ENCODE results near the gene C17orf114.
A peak's percentile ranks its signal among the peaks of the same experiment; 100 is the strongest.

C17orf114 gene

GRCh38 chr17:4802228-4802627 lies at the start of gene C17orf114:
TSS of gene C17orf114 (minus strand) at chr17:4802328.
- Mint-ChIP-seq H3K36me3 (peaks cover 8% of the 10 kb centered on the region), H3K27me3 (no peaks in the 10 kb centered on the region), H3K27ac (no peak within 1 kb of the TSS), H3K4me1 (ENCODE audit: low read depth) (peaks cover 17% of the 10 kb centered on the region), H3K4me3 (no peak within 1 kb of the TSS), H3K9me3 (no peaks in the 10 kb centered on the region)
- intact Hi-C loops (cut with micrococcal nuclease), result no loop called here
- DNase-seq, result no peak
- ChIA-PET POLR2A (no interaction called here), CTCF (no interaction called here)

GRCh38 chr17:4851084-4851483 lies 49.0 kb upstream of the C17orf114 start:
- intact Hi-C loops (cut with micrococcal nuclease), result no loop called here
- Mint-ChIP-seq H3K27me3 (no peaks in the 10 kb centered on the region), H3K27ac (no peak overlapping the region), H3K4me3 (no peak overlapping the region), H3K9me3 (peaks cover 4% of the 10 kb centered on the region), H3K4me1 (ENCODE audit: low read depth) (peaks cover 29% of the 10 kb centered on the region), H3K36me3 (no peaks in the 10 kb centered on the region)
- ChIA-PET CTCF (no interaction called here), POLR2A (no interaction called here)
- no peak for DNase-seq

GRCh38 chr17:4850246-4850645 lies 48.1 kb upstream of the C17orf114 start:
- ChIA-PET POLR2A (no interaction called here), CTCF (no interaction called here)
- peaks cover 4% of the 10 kb centered on the region for H3K9me3 Mint-ChIP-seq
- H3K27me3 Mint-ChIP-seq, result no peaks in the 10 kb centered on the region
- peaks cover 30% of the 10 kb centered on the region for H3K4me1 Mint-ChIP-seq (ENCODE audit: low read depth)
- no peak overlapping the region for H3K27ac Mint-ChIP-seq
- H3K4me3 Mint-ChIP-seq, result no peak overlapping the region
- DNase-seq, result no peak
- intact Hi-C loops (cut with micrococcal nuclease), result no loop called here
- no peaks in the 10 kb centered on the region for H3K36me3 Mint-ChIP-seq

- CTCF ChIA-PET, result no interaction called here
- Mint-ChIP-seq H3K36me3 (no peaks in the 10 kb centered on the region), H3K27ac (no peak overlapping the region), H3K9me3 (peaks cover 4% of the 10 kb centered on the region), H3K4me1 (ENCODE audit: low read depth) (peaks cover 31% of the 10 kb centered on the region), H3K4me3 (no peak overlapping the region), H3K27me3 (no peaks in the 10 kb centered on the region)
- intact Hi-C loops (cut with micrococcal nuclease), result no loop called here
- POLR2A ChIA-PET, result no interaction called here
- no peak for DNase-seq
These were observed 46.9 kb upstream of the C17orf114 start for GRCh38 chr17:4849011-4849536.

GRCh38 chr17:4846635-4847390 lies 44.7 kb upstream of the C17orf114 start:
- DNase-seq, result no peak
- ChIA-PET POLR2A (no interaction called here), CTCF (no interaction called here)
- Mint-ChIP-seq H3K27ac (no peak overlapping the region), H3K36me3 (no peaks in the 10 kb centered on the region), H3K9me3 (no peaks in the 10 kb centered on the region), H3K4me1 (ENCODE audit: low read depth) (peaks cover 35% of the 10 kb centered on the region), H3K4me3 (no peak overlapping the region), H3K27me3 (no peaks in the 10 kb centered on the region)
- intact Hi-C loops (cut with micrococcal nuclease), result no loop called here

- intact Hi-C loops (cut with micrococcal nuclease), result no loop called here
- Mint-ChIP-seq H3K4me3 (no peak overlapping the region), H3K27ac (no peak overlapping the region), H3K4me1 (ENCODE audit: low read depth) (peaks cover 37% of the 10 kb centered on the region), H3K36me3 (no peaks in the 10 kb centered on the region), H3K9me3 (no peaks in the 10 kb centered on the region), H3K27me3 (no peaks in the 10 kb centered on the region)
- ChIA-PET POLR2A (no interaction called here), CTCF (no interaction called here)
- no peak for DNase-seq
These were observed 43.0 kb upstream of the C17orf114 start for GRCh38 chr17:4845118-4845517.

- no peak for DNase-seq
- no peaks in the 10 kb centered on the region for H3K27me3 Mint-ChIP-seq
- H3K36me3 Mint-ChIP-seq, result no peaks in the 10 kb centered on the region
- H3K4me1 Mint-ChIP-seq (ENCODE audit: low read depth), result peaks cover 46% of the 10 kb centered on the region
- ChIA-PET CTCF (no interaction called here), POLR2A (no interaction called here)
- intact Hi-C loops (cut with micrococcal nuclease), result no loop called here
- no peaks in the 10 kb centered on the region for H3K9me3 Mint-ChIP-seq
- no peak overlapping the region for H3K4me3 Mint-ChIP-seq
- H3K27ac Mint-ChIP-seq, result no peak overlapping the region
These were observed 41.3 kb upstream of the C17orf114 start for GRCh38 chr17:4843321-4844000.

- H3K36me3 Mint-ChIP-seq, result peaks cover 3% of the 10 kb centered on the region
- no peaks in the 10 kb centered on the region for H3K9me3 Mint-ChIP-seq
- POLR2A ChIA-PET, result no interaction called here
- CTCF ChIA-PET, result interaction anchor here (0.7 kb wide), 1 partner anchor 52 kb away, joined by 3 read pairs; no protein-coding TSS in a partner anchor
- DNase-seq, result no peak
- no peak overlapping the region for H3K4me3 Mint-ChIP-seq
- no peaks in the 10 kb centered on the region for H3K27me3 Mint-ChIP-seq
- intact Hi-C loops (cut with micrococcal nuclease), result no loop called here
- no peak overlapping the region for H3K27ac Mint-ChIP-seq
- peaks cover 47% of the 10 kb centered on the region for H3K4me1 Mint-ChIP-seq (ENCODE audit: low read depth)
These were observed 40.2 kb upstream of the C17orf114 start for GRCh38 chr17:4842376-4842775.

- ChIA-PET CTCF (no interaction called here), POLR2A (no interaction called here)
- intact Hi-C loops (cut with micrococcal nuclease), result no loop called here
- Mint-ChIP-seq H3K4me1 (ENCODE audit: low read depth) (peaks cover 54% of the 10 kb centered on the region), H3K27ac (peak overlapping the region; percentile 42), H3K27me3 (no peaks in the 10 kb centered on the region), H3K9me3 (no peaks in the 10 kb centered on the region), H3K36me3 (peaks cover 3% of the 10 kb centered on the region), H3K4me3 (no peak overlapping the region)
- DNase-seq, result peak; percentile 50
These were observed 38.7 kb upstream of the C17orf114 start for GRCh38 chr17:4840893-4841242.

- Mint-ChIP-seq H3K27me3 (no peaks in the 10 kb centered on the region), H3K9me3 (no peaks in the 10 kb centered on the region), H3K4me1 (ENCODE audit: low read depth) (peaks cover 58% of the 10 kb centered on the region), H3K36me3 (peaks cover 3% of the 10 kb centered on the region), H3K4me3 (no peak overlapping the region), H3K27ac (peak overlapping the region; percentile 42)
- ChIA-PET POLR2A (no interaction called here), CTCF (interaction anchor here (1.1 kb wide), 1 partner anchor 69 kb away, joined by 3 read pairs; no protein-coding TSS in a partner anchor)
- DNase-seq, result no peak
- intact Hi-C loops (cut with micrococcal nuclease), result loop anchor here (10.0 kb wide), 1 partner anchor 45 kb away; no protein-coding TSS in a partner anchor
These were observed 38.1 kb upstream of the C17orf114 start for GRCh38 chr17:4839965-4840892.

GRCh38 chr17:4839221-4839620 lies 37.1 kb upstream of the C17orf114 start:
- POLR2A ChIA-PET, result no interaction called here
- CTCF ChIA-PET, result interaction anchor here (1.1 kb wide), 1 partner anchor 70 kb away, joined by 3 read pairs; no protein-coding TSS in a partner anchor
- Mint-ChIP-seq H3K27me3 (no peaks in the 10 kb centered on the region), H3K4me1 (ENCODE audit: low read depth) (peaks cover 64% of the 10 kb centered on the region), H3K9me3 (no peaks in the 10 kb centered on the region), H3K36me3 (peaks cover 3% of the 10 kb centered on the region), H3K27ac (no peak overlapping the region), H3K4me3 (no peak overlapping the region)
- no peak for DNase-seq
- intact Hi-C loops (cut with micrococcal nuclease), result loop anchor here (10.0 kb wide), 1 partner anchor 46 kb away; no protein-coding TSS in a partner anchor

GRCh38 chr17:4838309-4838785 lies 36.2 kb upstream of the C17orf114 start:
- intact Hi-C loops (cut with micrococcal nuclease), result loop anchor here (10.0 kb wide), 1 partner anchor 46 kb away; no protein-coding TSS in a partner anchor
- DNase-seq, result no peak
- Mint-ChIP-seq H3K9me3 (no peaks in the 10 kb centered on the region), H3K4me1 (ENCODE audit: low read depth) (peaks cover 64% of the 10 kb centered on the region), H3K27me3 (no peaks in the 10 kb centered on the region), H3K36me3 (peaks cover 3% of the 10 kb centered on the region), H3K27ac (no peak overlapping the region), H3K4me3 (no peak overlapping the region)
- ChIA-PET POLR2A (interaction anchor here (0.6 kb wide), 1 partner anchor 19 kb away, joined by 3 read pairs; no protein-coding TSS in a partner anchor), CTCF (no interaction called here)
